Measurements from ENCODE around the gene ANKMY1.
"Not testable (repeated sequence)": the region's sequence is repeated elsewhere in the genome, so short reads cannot be mapped to it uniquely, and the experiment has no call there.

The ANKMY1 gene

GRCh38 chr2:240567137-240567871 is 9.5 kb upstream of the ANKMY1 start:
- DNase-seq = no peak

GRCh38 chr2:240566203-240567136 is 8.7 kb upstream of the ANKMY1 start:
- DNase-seq = peak; percentile 91

GRCh38 chr2:240565333-240566202 is 7.8 kb upstream of the ANKMY1 start:
- DNase-seq = peak; percentile 97

GRCh38 chr2:240564561-240565332 is 7.0 kb upstream of the ANKMY1 start:
- peak; percentile 84 for DNase-seq

- no peak for DNase-seq
Observed at GRCh38 chr2:240563951-240564560, 6.3 kb upstream of the ANKMY1 start.

- not testable (repeated sequence) for DNase-seq
Observed at GRCh38 chr2:240563231-240563630, 5.4 kb upstream of the ANKMY1 start.

- DNase-seq = peak; percentile 54
Observed at GRCh38 chr2:240561325-240561971, 3.7 kb upstream of the ANKMY1 start.

GRCh38 chr2:240560480-240561324 is 2.9 kb upstream of the ANKMY1 start:
- peak; percentile 98 for DNase-seq

- peak; percentile 93 for DNase-seq
Observed at GRCh38 chr2:240560084-240560479, 2.3 kb upstream of the ANKMY1 start, which contains the start of gene DUSP28. Gene DUSP28, plus strand, starts transcription at chr2:240560357. Its CDS starts 328 bp downstream, at chr2:240560685.

GRCh38 chr2:240559286-240559685 is 1.5 kb upstream of the ANKMY1 start:
- DNase-seq = no peak

GRCh38 chr2:240558236-240558761 is 511 bp upstream of the ANKMY1 start:
- DNase-seq = no peak

- DNase-seq = no peak
Observed at GRCh38 chr2:240557101-240557751, 562 bp downstream of the ANKMY1 start.

- DNase-seq = peak; percentile 39
Observed at GRCh38 chr2:240556553-240557100, 1.2 kb downstream of the ANKMY1 start.

- no peak for DNase-seq
Observed at GRCh38 chr2:240555541-240556250, 2.1 kb downstream of the ANKMY1 start.

- DNase-seq = no peak
Observed at GRCh38 chr2:240554767-240555493, 2.9 kb downstream of the ANKMY1 start.

- DNase-seq = no peak
Observed at GRCh38 chr2:240553956-240554480, 3.8 kb downstream of the ANKMY1 start.

GRCh38 chr2:240551811-240552210 is 6.0 kb downstream of the ANKMY1 start:
- DNase-seq = no peak

Data from OCI-M1 (cell line).